GM12878 (cell line): ENCODE measurements around the gene SMARCB1. TPM values are rescaled to one million over a fixed set of nuclear protein-coding genes. Genes with fewer than 3 reads are reported as not detected.

ENCODE experiments used
- ATAC-seq: fragments of 200-7000 bp; cut with Tn5 transposase; 3 replicates; pipeline ENCODE4 v1.9.1; 2020; ENCODE audit warnings: mild to moderate bottlenecking, moderate library complexity
- BruUV-seq: library from RNA; stranded (reverse); fragments of 400-500 nt; replicated peaks from 2 replicates; lab custom pipeline; 2021; lab: Mats Ljungman, UMichigan
- CTCF ChIA-PET: fragments of 300-600 bp; sonication (Branson Sonifier 250); formaldehyde crosslinking; extraction: SDS; loops from one replicate; lab custom pipeline; 2021; ENCODE audit warnings: inconsistent platforms; lab: Yijun Ruan, JAX
- POLR2A ChIA-PET: fragments of 350-600 bp; formaldehyde crosslinking; extraction: SDS; loops from one replicate; lab custom pipeline; 2021; ENCODE audit warnings: inconsistent platforms; lab: Charles Lee
- RAD21 ChIA-PET: fragments of 300-600 bp; sonication (Branson Sonifier 250); formaldehyde crosslinking; loops from one replicate; lab custom pipeline; 2023; ENCODE audit warnings: antibody characterized with exemption; ENCODE audit not compliant: unreplicated experiment; lab: Charles Lee
- SMC1A ChIA-PET: fragments of 300-600 bp; sonication (Branson Sonifier 250); formaldehyde crosslinking; loops from one replicate; lab custom pipeline; 2023; ENCODE audit not compliant: unreplicated experiment, uncharacterized antibody; lab: Charles Lee
- DNase-seq: peaks from one replicate; pipeline ENCODE4 v3.0.0-alpha.2; 2011; ENCODE audit warnings: low read depth, low spot score
- FAIRE-seq: peaks from 3 replicates; lab custom pipeline; 2011; peaks lifted over from hg19 to GRCh38; lab: Jason Lieb, UNC
- H2AFZ ChIP-seq: 2 replicates; pipeline ENCODE4 v1.6.0; 2011; ENCODE audit warnings: low read depth, low read length, control low read depth; ENCODE audit not compliant: control insufficient read depth
- H3K27ac ChIP-seq: 2 replicates; pipeline ENCODE4 v1.5.1; 2011; ENCODE audit warnings: control low read depth; ENCODE audit not compliant: control insufficient read depth, insufficient read depth
- H3K27me3 ChIP-seq, 2 experiments: replicated peaks in 1 of 2; 2 replicates each; pipeline versions ENCODE4 v1.6.0 to v1.6.1; 2011; ENCODE audit warnings: low read length in 1 of 2; ENCODE audit not compliant: control insufficient read depth in 2 of 2, insufficient read depth in 2 of 2
- H3K36me3 ChIP-seq, 2 experiments: 2 replicates each; pipeline ENCODE4 v1.5.1; 2011; ENCODE audit warnings: low read length in 1 of 2; ENCODE audit not compliant: control insufficient read depth in 2 of 2, insufficient read depth in 2 of 2
- H3K4me1 ChIP-seq: 2 replicates; pipeline ENCODE4 v1.6.1; 2011; ENCODE audit warnings: mild to moderate bottlenecking, low read length, moderate library complexity, mixed read lengths; ENCODE audit not compliant: control insufficient read depth, insufficient read depth
- H3K4me2 ChIP-seq: 2 replicates; pipeline ENCODE4 v1.6.0; 2011; ENCODE audit warnings: control low read depth; ENCODE audit not compliant: control insufficient read depth, insufficient read depth
- H3K4me3 ChIP-seq: fragments of 200-600 bp; sonication (generic); 2 replicates; pipeline ENCODE4 v1.5.1; 2016
- H3K79me2 ChIP-seq: 2 replicates; pipeline ENCODE4 v1.6.0; 2011; ENCODE audit warnings: low read length; ENCODE audit not compliant: control insufficient read depth, insufficient read depth
- H3K9ac ChIP-seq: 2 replicates; pipeline ENCODE4 v1.8.0; 2011; ENCODE audit warnings: low read length, control low read depth, mixed read lengths; ENCODE audit not compliant: control insufficient read depth, insufficient read depth
- H3K9me3 ChIP-seq: replicated peaks from 3 replicates; pipeline ENCODE4 v1.5.1; 2011; ENCODE audit warnings: mild to moderate bottlenecking, low read length; ENCODE audit not compliant: control insufficient read depth, insufficient read depth
- H4K20me1 ChIP-seq: 2 replicates; pipeline ENCODE4 v1.6.0; 2011; ENCODE audit not compliant: control insufficient read depth, insufficient read depth
- BCLAF1 ChIP-seq: fragments of 450-650 bp; IDR thresholded peaks from 2 replicates; pipeline ENCODE4 v1.6.1; 2017; ENCODE audit warnings: antibody characterized with exemption, mild to moderate bottlenecking, moderate library complexity
- BRCA1 ChIP-seq: IDR thresholded peaks from 2 replicates; pipeline ENCODE4 v1.6.1; 2011; ENCODE audit warnings: low read depth, low read length, improper control_type of control experiment
- CEBPB ChIP-seq, 2 experiments: fragments of 150-350 bp in 1 of 2; IDR thresholded peaks; 2 replicates each; pipeline ENCODE4 v1.6.1; 2012 to 2014; ENCODE audit warnings: low read depth in 2 of 2, low read length in 2 of 2, borderline replicate concordance in 1 of 2, inconsistent platforms in 1 of 2
- CREM ChIP-seq: IDR thresholded peaks from 2 replicates; pipeline ENCODE4 v1.6.1; 2014; ENCODE audit warnings: antibody characterized with exemption, low read depth
- MTA3 ChIP-seq: IDR thresholded peaks from 2 replicates; pipeline ENCODE4 v1.6.1; 2012; ENCODE audit warnings: low read length, inconsistent platforms, borderline replicate concordance
- PML ChIP-seq: IDR thresholded peaks from 2 replicates; pipeline ENCODE4 v1.6.1; 2012; ENCODE audit warnings: low read length, inconsistent platforms
- STAT1 ChIP-seq: fragments of 450-650 bp; conservative IDR thresholded peaks from 2 replicates; pipeline ENCODE4 v1.6.1; 2014; ENCODE audit warnings: antibody characterized with exemption, mild to moderate bottlenecking
- USF1 ChIP-seq: IDR thresholded peaks from 2 replicates; pipeline ENCODE4 v1.6.1; 2011; ENCODE audit warnings: borderline replicate concordance, low read depth, mild to moderate bottlenecking, moderate library complexity, mixed read lengths, low read length; ENCODE audit not compliant: insufficient read depth; ENCODE audit errors: extremely low read length
- WGBS: methylation state at CpG from one replicate; pipeline ENCODE4 v1.1.6; 2016; ENCODE audit warnings: low lambda C conversion rate; ENCODE audit not compliant: insufficient replicate concordance, insufficient coverage; ENCODE audit errors: missing lambda C conversion rate; 5-methylcytosine and 5-hydroxymethylcytosine counted together
- in situ Hi-C: fragments of 300-500 bp; cut with MboI; formaldehyde crosslinking; loops from 9 replicates; pipeline ENCODE4 v1.14.3; 2018; ENCODE audit warnings: mixed read lengths
- intact Hi-C: fragments of 100-400 bp; cut with micrococcal nuclease; formaldehyde crosslinking; loops from one replicate; pipeline ENCODE4 v1.14.2; 2022; ENCODE audit not compliant: unreplicated experiment
- polyA plus RNA-seq, 11 experiments: library from polyadenylated mRNA; depleted of rRNA in 4 of 11; unstranded in 6 of 11; stranded (reverse) in 5 of 11; fragments of >200 nt; fragmentation: Nextera tagmentation in 4 of 11; fragmentation: Illumina TruSeq in 1 of 11; extraction: Ambion mirVana in 4 of 11; extraction: Trizol in 1 of 11; gene quantifications; 1 replicate in 1 of 11; 2 replicates in 10 of 11; pipeline versions ENCODE4 v1.2.1 to v1.2.3, GENCODE V29; 2011 to 2016; ENCODE audit warnings: inconsistent platforms in 2 of 11, missing spikeins in 2 of 11, low read depth in 1 of 11
- total RNA-seq, 4 experiments: library from RNA; depleted of rRNA in 3 of 4; stranded (reverse); fragments of >200 nt in 3 of 4; fragmentation: Illumina TruSeq in 1 of 4; extraction: Trizol in 1 of 4; gene quantifications; 2 replicates each; pipeline versions ENCODE4 v1.2.1 to v1.2.3, GENCODE V29; 2013 to 2021
- TF ChIP-seq, protein P1 (sequence below): IDR thresholded peaks from 2 replicates; pipeline ENCODE4 v1.6.1; 2011; ENCODE audit warnings: low read depth, mild to moderate bottlenecking, low read length, moderate library complexity, borderline replicate concordance; ENCODE audit errors: extremely low read depth
- TF ChIP-seq, protein P2 (sequence below): IDR thresholded peaks from 2 replicates; pipeline ENCODE4 v1.6.1; 2012; ENCODE audit warnings: low read depth, low read length, improper control_type of control experiment

Gene SMARCB1
- total and polyA plus RNA-seq, 10 of the 15 experiments (the other 5 are each of a cell fraction or from before 2014, with no cell fraction given) = 9.1 to 215 (median 183) TPM

DNA sequence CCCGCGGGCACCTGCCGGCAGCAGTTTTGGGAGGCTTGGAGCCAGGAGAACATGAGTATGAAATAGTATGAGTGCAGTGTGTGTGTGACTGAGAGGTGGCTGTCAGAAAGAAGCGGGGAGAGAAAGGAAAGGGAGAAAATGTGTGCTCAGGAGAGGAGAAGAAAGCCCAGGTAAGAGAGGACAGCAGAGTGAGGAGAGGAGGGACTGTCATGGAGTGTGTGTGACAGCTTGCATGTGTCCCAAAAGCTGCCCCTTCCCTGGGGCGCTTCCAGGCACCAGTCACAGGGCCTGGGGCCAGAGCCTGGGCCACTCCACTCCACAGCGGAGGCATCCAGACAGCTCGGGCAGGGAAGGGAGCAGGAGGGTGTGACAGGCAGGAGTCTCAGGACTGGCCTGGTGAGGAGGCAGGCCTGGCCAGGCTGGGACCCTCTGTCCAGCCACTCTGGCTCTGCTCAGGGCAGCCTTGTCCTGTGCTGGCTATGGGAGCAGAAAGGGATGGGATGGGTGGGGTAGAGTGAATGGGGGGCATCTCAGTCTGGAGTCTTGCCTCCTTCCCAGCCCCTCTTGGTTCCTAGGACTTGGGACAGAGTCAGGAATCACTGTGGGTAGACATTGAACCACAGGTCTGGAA, 13.2 kb upstream of the SMARCB1 start (continued):
- TF ChIP-seq CREM (no peak), STAT1 (no peak)

DNA sequence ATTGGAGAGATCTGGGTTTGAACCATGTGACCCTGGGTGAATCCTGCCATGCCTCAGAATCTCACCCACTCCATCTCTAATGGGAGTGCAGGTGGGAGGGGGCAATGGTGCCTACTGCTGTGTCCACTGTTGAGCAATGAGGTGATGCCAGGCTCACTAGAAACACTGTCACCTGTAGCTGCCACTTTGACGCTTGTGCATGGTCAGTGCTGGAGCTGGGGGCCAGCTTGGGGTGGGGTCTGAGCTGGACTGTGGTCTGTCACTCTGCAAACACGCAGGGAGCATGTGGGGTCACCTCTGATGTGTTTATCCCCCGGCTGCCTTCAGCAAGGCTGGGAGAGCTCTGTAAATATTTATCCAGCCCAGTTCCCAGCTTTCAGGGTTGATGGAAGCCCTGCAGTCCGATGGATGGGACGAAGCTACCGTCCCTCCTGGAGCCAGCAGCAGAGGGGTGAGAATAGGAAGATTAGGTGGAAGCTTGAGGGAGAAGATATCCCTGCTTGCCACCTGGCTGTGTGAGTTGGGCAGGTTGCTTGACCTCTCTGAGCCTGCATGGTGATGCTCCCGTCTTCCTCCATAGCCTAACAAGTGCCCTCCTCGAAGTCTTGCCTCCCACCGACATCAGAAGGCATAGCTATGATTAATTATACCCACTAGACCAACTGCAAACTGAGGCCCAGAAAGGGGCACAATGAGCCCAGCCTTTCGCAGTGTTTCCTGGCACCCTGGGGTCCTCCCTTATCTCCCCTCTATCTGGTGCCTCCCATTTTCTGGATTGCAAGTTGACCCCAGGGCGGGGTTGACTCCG, 12.4 kb upstream of the SMARCB1 start:
- in situ Hi-C loops = no loop called here
- WGBS = 73% methylated on average over 12 of the region's 12 CpGs
- no TSS peak for BruUV-seq
- RAD21 ChIA-PET = interaction anchor here (0.7 to 2.9 kb wide), 3 partner anchors 32 to 78 kb away, joined by 3 to 11 read pairs (median 3); no protein-coding TSS in a partner anchor
- H4K20me1 ChIP-seq = no peaks in the 10 kb centered on the region
- ATAC-seq (no peak), DNase-seq (no peak), FAIRE-seq (no peak)
- H3K4me3 ChIP-seq = no peak overlapping the region
- TF ChIP-seq PML (no peak), BCLAF1 (no peak), USF1 (no peak), CEBPB (IDR thresholded peaks at IDR 0.05; ENCODE audit: borderline replicate concordance in 1 of 2, low read depth in 2 of 2, low read length in 2 of 2) (no peak), MTA3 (no peak), BRCA1 (no peak)
- TF ChIP-seq, protein P1, sequence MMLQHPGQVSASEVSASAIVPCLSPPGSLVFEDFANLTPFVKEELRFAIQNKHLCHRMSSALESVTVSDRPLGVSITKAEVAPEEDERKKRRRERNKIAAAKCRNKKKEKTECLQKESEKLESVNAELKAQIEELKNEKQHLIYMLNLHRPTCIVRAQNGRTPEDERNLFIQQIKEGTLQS = no peak
- TF ChIP-seq, protein P2, sequence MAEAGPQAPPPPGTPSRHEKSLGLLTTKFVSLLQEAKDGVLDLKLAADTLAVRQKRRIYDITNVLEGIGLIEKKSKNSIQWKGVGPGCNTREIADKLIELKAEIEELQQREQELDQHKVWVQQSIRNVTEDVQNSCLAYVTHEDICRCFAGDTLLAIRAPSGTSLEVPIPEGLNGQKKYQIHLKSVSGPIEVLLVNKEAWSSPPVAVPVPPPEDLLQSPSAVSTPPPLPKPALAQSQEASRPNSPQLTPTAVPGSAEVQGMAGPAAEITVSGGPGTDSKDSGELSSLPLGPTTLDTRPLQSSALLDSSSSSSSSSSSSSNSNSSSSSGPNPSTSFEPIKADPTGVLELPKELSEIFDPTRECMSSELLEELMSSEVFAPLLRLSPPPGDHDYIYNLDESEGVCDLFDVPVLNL = no peak
- H3K27me3 ChIP-seq = peaks cover 0 to 2% of the 10 kb centered on the region in 2 experiments; a peak in 2 of 4 replicates
- CTCF ChIA-PET = interaction anchor here (0.6 to 2.7 kb wide), 3 partner anchors 71 to 633 kb away, joined by 6 to 14 read pairs (median 14); no protein-coding TSS in a partner anchor
- no peak overlapping the region for H3K4me2 ChIP-seq
- SMC1A ChIA-PET = interaction anchor here (0.9 to 1.9 kb wide), 5 partner anchors 15 to 146 kb away, joined by 3 to 4 read pairs (median 4); no protein-coding TSS in a partner anchor
- no peak overlapping the region for H2AFZ ChIP-seq
- peaks cover 8% of the 10 kb centered on the region for H3K4me1 ChIP-seq
- no peaks in the 10 kb centered on the region for H3K79me2 ChIP-seq
- H3K9ac ChIP-seq = no peak overlapping the region
- intact Hi-C loops = no loop called here
- H3K9me3 ChIP-seq = no peaks in the 10 kb centered on the region
- POLR2A ChIA-PET = interaction anchor here (0.8 to 1.6 kb wide), 3 partner anchors 14 to 73 kb away, joined by 3 to 5 read pairs (median 3); no protein-coding TSS in a partner anchor
- no peaks in the 10 kb centered on the region for H3K36me3 ChIP-seq
- H3K27ac ChIP-seq = no peak overlapping the region
